H1 (cell line): ENCODE results near the gene TMEM117. TPM values are rescaled to one million over a fixed set of nuclear protein-coding genes. Genes with fewer than 3 reads are reported as not detected.

Source experiments
- CTCF ChIA-PET: fragments of 300-600 bp; sonication (Branson Sonifier 250); formaldehyde crosslinking; loops from one replicate; lab custom pipeline; 2021; ENCODE audit not compliant: partially characterized antibody; lab: Charles Lee
- POLR2A ChIA-PET: fragments of 300-600 bp; sonication (Branson Sonifier 250); formaldehyde crosslinking; loops from one replicate; lab custom pipeline; 2021; ENCODE audit warnings: inconsistent platforms; ENCODE audit not compliant: partially characterized antibody; lab: Charles Lee
- DNase-seq, 2 experiments: peaks; one replicate each; pipeline versions ENCODE4 v3.0.0 to v3.0.0-alpha.2; 2010 to 2022; ENCODE audit warnings: low spot score in 2 of 2, low read depth in 1 of 2, mixed read lengths in 1 of 2
- FAIRE-seq: peaks from 2 replicates; lab custom pipeline; 2011; peaks lifted over from hg19 to GRCh38; lab: Jason Lieb, UNC
- H2AFZ ChIP-seq: 2 replicates; pipeline ENCODE4 v1.8.1; 2012; ENCODE audit warnings: low read length, inconsistent platforms
- H2AK5ac ChIP-seq: 2 replicates; pipeline ENCODE4 v1.6.1; 2013; ENCODE audit warnings: low read depth, low read length
- H2BK120ac ChIP-seq: replicated peaks from 2 replicates; pipeline ENCODE3; 2013; ENCODE audit warnings: low read depth, low read length, inconsistent platforms
- H2BK12ac ChIP-seq: 2 replicates; pipeline ENCODE4 v1.6.1; 2013; ENCODE audit warnings: low read depth, low read length
- H2BK15ac ChIP-seq: 2 replicates; pipeline ENCODE4 v1.6.1; 2013; ENCODE audit warnings: low read length
- H2BK20ac ChIP-seq: 2 replicates; pipeline ENCODE4 v1.6.1; 2013; ENCODE audit warnings: low read length
- H2BK5ac ChIP-seq: 2 replicates; pipeline ENCODE4 v1.6.1; 2013; ENCODE audit warnings: low read depth, low read length
- H3K14ac ChIP-seq: 2 replicates; pipeline ENCODE4 v1.6.1; 2013; ENCODE audit warnings: inconsistent platforms; ENCODE audit not compliant: insufficient read length
- H3K18ac ChIP-seq: 2 replicates; pipeline ENCODE4 v1.6.1; 2013; ENCODE audit warnings: low read length; ENCODE audit errors: extremely low read depth
- H3K23ac ChIP-seq: 2 replicates; pipeline ENCODE4 v1.6.1; 2013; ENCODE audit warnings: inconsistent platforms; ENCODE audit not compliant: insufficient read length
- H3K23me2 ChIP-seq: 2 replicates; pipeline ENCODE4 v1.6.1; 2013; ENCODE audit warnings: low read depth, low read length
- H3K27ac ChIP-seq: 2 replicates; pipeline ENCODE4 v1.6.1; 2011; ENCODE audit warnings: low read depth, low read length, inconsistent platforms
- H3K27me3 ChIP-seq, 4 experiments: replicated peaks in 1 of 4; 1 replicate in 1 of 4; 2 replicates in 3 of 4; pipeline versions ENCODE4 v1.6.1 to v1.8.1; 2011 to 2013; ENCODE audit warnings: low read length in 3 of 4, mild to moderate bottlenecking in 3 of 4, inconsistent platforms in 2 of 4, mixed read lengths in 2 of 4, moderate library complexity in 1 of 4; ENCODE audit not compliant: control insufficient read depth in 3 of 4, insufficient read depth in 3 of 4; ENCODE audit errors: extremely low read depth in 1 of 4
- H3K36me3 ChIP-seq, 4 experiments: 2 replicates each; pipeline versions ENCODE4 v1.6.1 to v1.8.1; 2011 to 2013; ENCODE audit warnings: mild to moderate bottlenecking in 4 of 4, low read length in 3 of 4, moderate library complexity in 2 of 4, control low read depth in 1 of 4, inconsistent platforms in 1 of 4; ENCODE audit not compliant: insufficient read depth in 4 of 4, control insufficient read depth in 2 of 4
- H3K4ac ChIP-seq: replicated peaks from 2 replicates; pipeline ENCODE3; 2013; ENCODE audit warnings: low read length, low read depth, mixed read lengths, inconsistent platforms; ENCODE audit not compliant: insufficient read length
- H3K4me1 ChIP-seq, 4 experiments: replicated peaks in 1 of 4; 1 replicate in 1 of 4; 2 replicates in 3 of 4; pipeline versions ENCODE4 v1.6.1 to v1.8.1; 2011 to 2013; ENCODE audit warnings: low read length in 3 of 4, inconsistent platforms in 2 of 4, mixed read lengths in 1 of 4; ENCODE audit not compliant: insufficient read depth in 4 of 4, control insufficient read depth in 3 of 4
- H3K4me2 ChIP-seq, 2 experiments: 2 replicates each; pipeline versions ENCODE4 v1.6.1 to v1.8.1; 2011 to 2013; ENCODE audit warnings: low read depth in 2 of 2, low read length in 2 of 2, control low read depth in 1 of 2, inconsistent platforms in 1 of 2, mild to moderate bottlenecking in 1 of 2; ENCODE audit not compliant: insufficient read depth in 1 of 2
- H3K4me3 ChIP-seq, 4 experiments: fragments of 200-600, 300-600 bp in 1 of 4; sonication (generic), shearing (Covaris generic), sonication (Bioruptor Twin) in 1 of 4; 2 replicates each; pipeline versions ENCODE4 v1.5.1 to v1.8.1; 2011 to 2016; ENCODE audit warnings: low read length in 4 of 4, low read depth in 3 of 4, control low read depth in 2 of 4, inconsistent platforms in 2 of 4, mild to moderate bottlenecking in 2 of 4, mixed read lengths in 1 of 4, moderate library complexity in 1 of 4; ENCODE audit not compliant: insufficient read depth in 2 of 4; ENCODE audit errors: extremely low read depth in 1 of 4
- H3K56ac ChIP-seq: replicated peaks from 2 replicates; pipeline ENCODE3; 2013; ENCODE audit warnings: low read depth, mild to moderate bottlenecking, mixed read lengths, low read length, inconsistent platforms; ENCODE audit not compliant: insufficient read length
- H3K79me1 ChIP-seq: 2 replicates; pipeline ENCODE4 v1.6.1; 2013; ENCODE audit warnings: low read depth, low read length, control low read depth
- H3K79me2 ChIP-seq, 2 experiments: 2 replicates each; pipeline versions ENCODE4 v1.6.1 to v1.8.1; 2012 to 2013; ENCODE audit warnings: low read length in 2 of 2, mild to moderate bottlenecking in 2 of 2, inconsistent platforms in 1 of 2; ENCODE audit not compliant: insufficient read depth in 2 of 2, control insufficient read depth in 1 of 2
- H3K9ac ChIP-seq, 4 experiments: replicated peaks in 1 of 4; 1 replicate in 1 of 4; 2 replicates in 3 of 4; pipeline versions ENCODE4 v1.6.1 to v1.8.1; 2011 to 2013; ENCODE audit warnings: low read depth in 3 of 4, low read length in 3 of 4, control low read depth in 2 of 4, mild to moderate bottlenecking in 2 of 4, moderate library complexity in 2 of 4, inconsistent platforms in 1 of 4; ENCODE audit errors: extremely low read depth in 1 of 4
- H3K9me3 ChIP-seq, 2 experiments: 2 replicates each; pipeline versions ENCODE4 v1.6.1 to v1.8.1; 2012 to 2013; ENCODE audit warnings: mild to moderate bottlenecking in 2 of 2, moderate library complexity in 2 of 2, control low read depth in 1 of 2, inconsistent platforms in 1 of 2, low read depth in 1 of 2, low read length in 1 of 2, mixed read lengths in 1 of 2; ENCODE audit not compliant: insufficient read depth in 2 of 2
- H4K20me1 ChIP-seq, 2 experiments: replicated peaks in 1 of 2; 2 replicates each; pipeline versions ENCODE3 to v1.8.1; 2011 to 2013; ENCODE audit warnings: inconsistent platforms in 2 of 2, low read length in 2 of 2, mild to moderate bottlenecking in 1 of 2; ENCODE audit not compliant: insufficient read depth in 2 of 2, control insufficient read depth in 1 of 2
- H4K5ac ChIP-seq: 2 replicates; pipeline ENCODE4 v1.6.1; 2013; ENCODE audit warnings: low read length, low read depth, mixed read lengths, inconsistent platforms; ENCODE audit not compliant: insufficient read length
- H4K8ac ChIP-seq: 2 replicates; pipeline ENCODE4 v1.8.0; 2013; ENCODE audit warnings: mild to moderate bottlenecking, moderate library complexity, low read length, inconsistent platforms; ENCODE audit not compliant: insufficient read depth; ENCODE audit errors: extremely low read depth
- H4K91ac ChIP-seq: replicated peaks from 2 replicates; pipeline ENCODE3; 2013; ENCODE audit warnings: low read length, mixed read lengths, inconsistent platforms; ENCODE audit not compliant: insufficient read length
- CBX8 ChIP-seq: fragments of 300-800, 300-1000 bp; sonication (generic); IDR thresholded peaks from 2 replicates; pipeline ENCODE4 v1.7.1; 2016; ENCODE audit warnings: low read depth, low read length, borderline replicate concordance
- CHD1 ChIP-seq: IDR thresholded peaks from 2 replicates; pipeline ENCODE4 v1.6.1; 2012; ENCODE audit warnings: low read depth, low read length, improper control_type of control experiment
- EP300 ChIP-seq, 2 experiments: IDR thresholded peaks; 1 replicate in 1 of 2; 2 replicates in 1 of 2; pipeline ENCODE4 v1.6.1; 2011 to 2012; ENCODE audit warnings: low read depth in 2 of 2, low read length in 2 of 2, mild to moderate bottlenecking in 2 of 2, borderline replicate concordance in 1 of 2, inconsistent platforms in 1 of 2, moderate library complexity in 1 of 2
- GABPA ChIP-seq: IDR thresholded peaks from 2 replicates; pipeline ENCODE4 v1.6.1; 2011; ENCODE audit warnings: mild to moderate bottlenecking, low read length, moderate library complexity, borderline replicate concordance; ENCODE audit not compliant: insufficient read depth
- HDAC6 ChIP-seq: IDR thresholded peaks from one replicate; pipeline ENCODE4 v1.7.1; 2012; ENCODE audit warnings: low read depth, mild to moderate bottlenecking, inconsistent platforms, low read length, moderate library complexity
- JUN ChIP-seq: IDR thresholded peaks from 2 replicates; pipeline ENCODE4 v1.6.1; 2011; ENCODE audit warnings: low read depth, mild to moderate bottlenecking, improper control_type of control experiment, low read length
- JUND ChIP-seq: IDR thresholded peaks from 2 replicates; pipeline ENCODE4 v1.6.1; 2011; ENCODE audit warnings: mild to moderate bottlenecking, improper control_type of control experiment, low read length
- MAFK ChIP-seq: IDR thresholded peaks from 2 replicates; pipeline ENCODE4 v1.6.1; 2012; ENCODE audit warnings: low read depth, mild to moderate bottlenecking, improper control_type of control experiment, low read length
- NRF1 ChIP-seq: IDR thresholded peaks from 2 replicates; pipeline ENCODE4 v1.6.1; 2011; ENCODE audit warnings: mild to moderate bottlenecking, low read depth, low read length, improper control_type of control experiment
- POU5F1 ChIP-seq: IDR thresholded peaks from 2 replicates; pipeline ENCODE4 v1.6.1; 2011; ENCODE audit warnings: low read depth, mild to moderate bottlenecking, low read length, moderate library complexity
- RNF2 ChIP-seq: fragments of 200-900, 300-1000 bp; sonication (generic); IDR thresholded peaks from 2 replicates; pipeline ENCODE4 v1.7.1; 2016; ENCODE audit warnings: borderline replicate concordance, low read depth, mild to moderate bottlenecking, antibody characterized with exemption, low read length; ENCODE audit not compliant: poor library complexity, severe bottlenecking; ENCODE audit errors: missing control alignments
- SAP30 ChIP-seq: fragments of 300-600 bp; sonication (generic); IDR thresholded peaks from 2 replicates; pipeline ENCODE4 v1.7.1; 2012; ENCODE audit warnings: low read length, moderate library complexity, mild to moderate bottlenecking, inconsistent platforms; ENCODE audit not compliant: insufficient read depth, insufficient replicate concordance
- SIN3A ChIP-seq, 2 experiments: IDR thresholded peaks in 1 of 2; conservative IDR thresholded peaks in 1 of 2; 2 replicates each; pipeline ENCODE4 v1.6.1; 2011 to 2012; ENCODE audit warnings: low read length in 2 of 2, improper control_type of control experiment in 1 of 2, low read depth in 1 of 2, mild to moderate bottlenecking in 1 of 2
- whole genome bisulfite sequencing, 2 experiments: shearing (Covaris generic) in 1 of 2; methylation state at CpG; one replicate each; pipeline versions ENCODE4 v1.1.6 to v1.1.7; 2013 to 2015; ENCODE audit warnings: low lambda C conversion rate in 2 of 2, mixed read lengths in 2 of 2, inconsistent platforms in 1 of 2, low coverage in 1 of 2, missing lambda C conversion rate in 1 of 2; ENCODE audit not compliant: insufficient replicate concordance in 2 of 2, insufficient coverage in 1 of 2, insufficient read length in 1 of 2; ENCODE audit errors: extremely low coverage in 1 of 2, missing lambda C conversion rate in 1 of 2; 5-methylcytosine and 5-hydroxymethylcytosine counted together
- polyA plus RNA-seq, 7 experiments: library from polyadenylated mRNA; depleted of rRNA in 3 of 7; stranded (reverse) in 5 of 7; unstranded in 2 of 7; fragments of >200 nt in 5 of 7; fragments of 200-250 nt in 2 of 7; gene quantifications; 1 replicate in 5 of 7; 2 replicates in 1 of 7; 4 replicates in 1 of 7; pipeline versions ENCODE4 v1.2.1 to v1.2.3, GENCODE V29; 2011 to 2013; ENCODE audit warnings: missing spikeins in 2 of 7, mixed read lengths in 2 of 7
- total RNA-seq: library from RNA; stranded (reverse); fragmentation: NEBNext Ultra II Directional; extraction: Animal tissue kit (Norgen Biotek cat#: 25700); gene quantifications from 2 replicates; pipeline ENCODE4 v1.2.1, GENCODE V29; 2021
- TF ChIP-seq, protein P1 (sequence below): IDR thresholded peaks from 2 replicates; pipeline ENCODE4 v1.6.1; 2012; ENCODE audit warnings: inconsistent platforms

TMEM117 gene
- total and polyA plus RNA-seq, 2 of the 8 experiments (the other 6 are each of a cell fraction or from before 2014, with no cell fraction given), result 0.80 to 1.4 TPM

DNA sequence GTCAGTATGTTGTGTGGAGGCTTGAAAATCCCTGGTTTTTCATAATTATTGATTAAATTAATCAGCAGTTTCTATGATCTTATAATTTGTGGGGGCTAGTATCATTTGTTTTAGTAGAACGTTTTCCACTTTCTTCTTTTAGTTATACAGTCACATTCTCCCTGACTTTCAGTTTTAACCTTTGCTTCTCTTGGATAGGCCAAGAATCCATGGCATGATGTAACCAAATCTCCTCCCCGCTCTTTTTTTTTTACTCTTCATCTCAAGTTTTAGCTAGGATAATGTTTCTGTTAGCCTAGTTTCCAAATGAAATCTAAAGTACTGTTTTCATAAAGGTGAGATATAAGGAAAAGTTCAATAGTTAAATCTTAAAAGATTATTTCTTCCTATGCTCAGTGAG lies 106.5 kb downstream of the TMEM117 start:
- Histone ChIP-seq H3K4me3 (no peak overlapping the region), H4K8ac (no peak overlapping the region), H3K27ac (no peak overlapping the region), H2BK15ac (no peak overlapping the region), H3K18ac (no peak overlapping the region), H2BK5ac (no peak overlapping the region), H3K4me2 (no peak overlapping the region), H3K9ac (no peak overlapping the region), H3K36me3 (no peaks in the 10 kb centered on the region), H3K79me1 (no peaks in the 10 kb centered on the region), H3K9me3 (no peaks in the 10 kb centered on the region), H3K23ac (no peak overlapping the region), H2BK12ac (no peak overlapping the region), H4K91ac (no peak overlapping the region), H3K79me2 (no peaks in the 10 kb centered on the region), H2AK5ac (no peak overlapping the region), H3K27me3 (no peaks in the 10 kb centered on the region), H3K23me2 (no peaks in the 10 kb centered on the region), H2BK120ac (no peak overlapping the region), H4K5ac (no peak overlapping the region), H3K4ac (no peak overlapping the region), H2AFZ (no peak overlapping the region), H3K14ac (no peak overlapping the region), H4K20me1 (no peaks in the 10 kb centered on the region), H3K4me1 (no peaks in the 10 kb centered on the region), H2BK20ac (no peak overlapping the region), H3K56ac (no peak overlapping the region)
- ChIA-PET CTCF (interaction anchor here (1.8 kb wide), 1 partner anchor 27 kb away, joined by 5 read pairs; no protein-coding TSS in a partner anchor), POLR2A (no interaction called here)
- WGBS, 2 experiments, result 87% methylated on average over 2 of the region's 2 CpGs; no CpG with 5 or more reads in 1 of the 2 experiments
- no peak for FAIRE-seq
- DNase-seq, result no peak
- TF ChIP-seq JUND (no peak), MAFK (no peak), RNF2 (no peak), SIN3A (conservative IDR thresholded peaks at IDR 0.05 in 1 of 2, IDR thresholded peaks at IDR 0.05 in 1 of 2; ENCODE audit: low read depth in 1 of 2, low read length in 2 of 2) (no peak), POU5F1 (no peak), CBX8 (no peak), CHD1 (no peak), NRF1 (no peak), EP300 (IDR thresholded peaks at IDR 0.05; ENCODE audit: borderline replicate concordance in 1 of 2, low read depth in 2 of 2, low read length in 2 of 2) (no peak), GABPA (no peak), SAP30 (no peak), JUN (no peak), HDAC6 (no peak)
- TF ChIP-seq, protein P1, sequence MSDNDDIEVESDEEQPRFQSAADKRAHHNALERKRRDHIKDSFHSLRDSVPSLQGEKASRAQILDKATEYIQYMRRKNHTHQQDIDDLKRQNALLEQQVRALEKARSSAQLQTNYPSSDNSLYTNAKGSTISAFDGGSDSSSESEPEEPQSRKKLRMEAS, result no peak
